Activated CD8-positive, alpha-beta memory T cell treated with anti-CD3 and anti-CD28 coated beads for 1 hour (primary cell): ENCODE data around the gene ANKRD29.
"Not testable (repeated sequence)": the region's sequence is repeated elsewhere in the genome, so short reads cannot be mapped to it uniquely, and the experiment has no call there.

Experiments
- DNase-seq, 2 donors: peaks; one replicate each; pipeline ENCODE4 v3.0.0-alpha.2; 2020; ENCODE audit warnings: low read depth in 1 of 2; ENCODE audit errors: extremely low read depth in 1 of 2

Gene ANKRD29

GRCh38 chr18:23617412-23618014 lies 45.2 kb downstream of the ANKRD29 start:
- DNase-seq = no peak

DNA sequence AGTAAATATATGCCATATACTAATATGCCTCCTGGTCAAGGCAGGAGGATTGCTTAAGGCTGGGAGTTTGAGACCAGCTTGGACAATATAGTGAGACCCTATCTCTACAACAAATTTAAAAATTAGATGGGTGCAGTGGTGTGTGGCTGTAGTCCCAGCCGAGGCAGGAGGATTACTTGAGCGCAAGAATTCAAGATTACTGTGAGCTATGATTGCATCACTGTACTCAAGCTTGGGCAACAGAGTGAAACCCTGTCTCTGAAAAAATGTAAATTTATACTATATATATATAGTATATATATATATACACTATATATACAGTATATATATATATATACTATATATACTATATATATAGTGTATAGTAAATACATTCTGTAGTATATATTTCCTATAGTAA lies 46.5 kb downstream of the ANKRD29 start:
- no peak for DNase-seq

- no peak for DNase-seq
Measured at GRCh38 chr18:23614891-23615290, 47.8 kb downstream of the ANKRD29 start.

- DNase-seq = no peak
Measured at GRCh38 chr18:23614413-23614812, 48.3 kb downstream of the ANKRD29 start.

DNA sequence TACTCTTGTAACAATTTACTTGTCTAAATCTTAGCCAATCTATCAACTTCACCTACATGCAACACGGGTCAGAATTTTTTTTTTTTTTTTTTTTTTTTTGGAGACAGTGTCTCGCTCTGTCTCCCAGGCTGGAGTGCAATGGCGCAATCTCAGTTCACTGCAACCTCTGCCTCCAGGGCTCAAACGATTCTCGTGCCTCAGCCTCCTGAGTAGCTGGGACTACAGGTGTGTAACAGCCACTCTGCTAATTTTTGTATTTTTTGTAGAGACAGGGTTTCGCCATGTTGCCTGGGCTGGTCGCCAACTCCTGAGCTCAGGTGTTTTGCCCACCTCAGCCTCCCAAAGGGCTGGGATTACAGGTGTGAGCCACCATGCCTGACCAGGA lies 49.6 kb downstream of the ANKRD29 start:
- not testable (repeated sequence) for DNase-seq

- no peak for DNase-seq
Measured at GRCh38 chr18:23612434-23613090, 50.1 kb downstream of the ANKRD29 start.

DNA sequence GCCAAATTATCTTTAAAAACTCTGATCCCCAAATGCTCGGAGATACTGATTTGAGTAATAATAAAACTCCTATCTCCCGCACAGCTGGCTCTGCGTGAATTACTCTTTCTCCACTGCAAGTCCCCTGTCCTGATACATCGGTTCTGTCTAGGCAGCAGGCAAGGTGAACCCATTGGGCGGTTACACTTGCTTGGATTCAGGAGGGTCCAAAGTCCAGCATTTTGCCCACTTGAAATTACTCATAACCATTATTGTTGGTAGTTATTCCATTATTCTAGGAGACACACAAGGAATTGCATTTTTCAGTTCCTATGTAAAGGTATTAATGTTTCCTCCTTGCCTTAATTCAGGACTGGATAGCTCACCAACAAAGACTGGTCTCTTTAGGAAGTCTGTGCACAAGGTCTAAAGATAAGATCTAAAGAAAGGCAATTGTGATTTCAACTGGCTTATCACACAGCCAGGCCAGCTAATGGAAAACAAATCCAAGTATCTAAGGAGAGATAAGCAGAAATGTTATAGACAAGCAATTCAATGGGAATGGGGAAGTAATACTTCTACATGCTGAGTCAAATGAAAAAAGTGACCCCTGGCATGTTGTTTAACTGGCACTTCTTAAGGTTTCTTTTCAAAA lies 53.2 kb downstream of the ANKRD29 start:
- DNase-seq = no peak

DNA sequence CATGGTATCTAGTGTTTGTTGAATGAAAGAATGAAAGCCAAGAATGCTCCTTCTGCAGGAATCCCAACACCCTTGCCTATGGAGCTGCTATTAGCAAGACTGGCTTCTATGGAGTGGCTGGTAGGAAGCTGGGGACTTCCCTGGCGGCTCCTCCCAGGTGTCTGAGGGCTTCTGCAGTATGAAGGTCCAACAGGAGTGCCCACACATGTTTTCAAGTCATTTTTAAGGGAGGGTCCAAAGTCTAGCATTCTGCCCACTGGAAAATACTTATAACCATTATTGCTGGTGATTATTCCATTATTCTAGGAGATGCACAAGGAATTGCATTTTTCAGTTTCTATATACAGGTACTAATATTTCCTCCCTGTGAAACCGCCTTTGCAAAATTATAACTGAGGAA lies 54.5 kb downstream of the ANKRD29 start:
- DNase-seq = no peak

GRCh38 chr18:23605941-23606340 lies 56.8 kb downstream of the ANKRD29 start:
- no peak for DNase-seq

- DNase-seq = no peak
Measured at GRCh38 chr18:23599809-23600208, 62.9 kb downstream of the ANKRD29 start.

- no peak for DNase-seq
Measured at GRCh38 chr18:23596183-23596582, 66.5 kb downstream of the ANKRD29 start.

DNA sequence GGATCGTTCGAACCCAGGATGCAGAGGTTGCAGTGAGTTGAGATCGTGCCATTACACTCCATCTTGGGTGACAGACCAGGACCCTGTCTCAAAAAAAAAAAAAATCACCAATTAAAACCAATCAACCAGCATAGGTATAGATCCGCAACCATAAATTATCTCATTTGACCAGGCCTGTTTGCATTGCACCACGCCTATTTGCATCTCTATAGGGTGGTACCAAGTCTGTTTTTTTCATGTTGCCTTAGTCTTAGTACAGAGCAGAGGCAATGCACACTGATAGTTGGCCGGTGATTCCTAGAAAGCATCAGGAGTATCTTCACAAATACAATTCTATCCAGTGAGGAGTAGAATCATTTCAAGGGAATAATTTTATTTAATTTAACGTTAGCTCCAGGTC lies 67.1 kb downstream of the ANKRD29 start:
- DNase-seq = no peak

GRCh38 chr18:23593720-23594119 lies 69.0 kb downstream of the ANKRD29 start:
- no peak for DNase-seq

GRCh38 chr18:23592911-23593310 lies 69.8 kb downstream of the ANKRD29 start:
- no peak for DNase-seq

DNA sequence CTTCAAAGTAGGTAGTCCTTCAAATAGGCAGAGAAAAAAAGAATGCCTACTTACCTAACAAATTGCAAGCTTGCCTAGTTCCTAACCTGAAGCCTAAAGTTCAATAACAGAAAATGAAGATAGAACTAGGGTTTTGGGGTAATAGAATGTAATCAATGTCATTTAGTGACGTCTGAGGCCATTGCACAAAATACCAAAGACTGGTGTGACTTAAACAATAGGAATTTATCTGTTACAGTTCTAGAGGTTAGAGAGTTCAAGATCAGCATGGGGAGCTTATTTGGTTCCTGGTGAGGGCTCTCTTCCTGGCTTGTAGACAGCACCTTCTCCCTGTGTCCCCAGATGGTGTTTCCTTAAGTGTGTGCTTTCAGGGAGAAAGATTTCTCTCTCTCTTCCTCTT lies 71.7 kb downstream of the ANKRD29 start:
- DNase-seq = no peak

- no peak for DNase-seq
Measured at GRCh38 chr18:23588836-23589560, 73.7 kb downstream of the ANKRD29 start.

- DNase-seq = no peak
Measured at GRCh38 chr18:23587220-23587642, 75.5 kb downstream of the ANKRD29 start.

DNA sequence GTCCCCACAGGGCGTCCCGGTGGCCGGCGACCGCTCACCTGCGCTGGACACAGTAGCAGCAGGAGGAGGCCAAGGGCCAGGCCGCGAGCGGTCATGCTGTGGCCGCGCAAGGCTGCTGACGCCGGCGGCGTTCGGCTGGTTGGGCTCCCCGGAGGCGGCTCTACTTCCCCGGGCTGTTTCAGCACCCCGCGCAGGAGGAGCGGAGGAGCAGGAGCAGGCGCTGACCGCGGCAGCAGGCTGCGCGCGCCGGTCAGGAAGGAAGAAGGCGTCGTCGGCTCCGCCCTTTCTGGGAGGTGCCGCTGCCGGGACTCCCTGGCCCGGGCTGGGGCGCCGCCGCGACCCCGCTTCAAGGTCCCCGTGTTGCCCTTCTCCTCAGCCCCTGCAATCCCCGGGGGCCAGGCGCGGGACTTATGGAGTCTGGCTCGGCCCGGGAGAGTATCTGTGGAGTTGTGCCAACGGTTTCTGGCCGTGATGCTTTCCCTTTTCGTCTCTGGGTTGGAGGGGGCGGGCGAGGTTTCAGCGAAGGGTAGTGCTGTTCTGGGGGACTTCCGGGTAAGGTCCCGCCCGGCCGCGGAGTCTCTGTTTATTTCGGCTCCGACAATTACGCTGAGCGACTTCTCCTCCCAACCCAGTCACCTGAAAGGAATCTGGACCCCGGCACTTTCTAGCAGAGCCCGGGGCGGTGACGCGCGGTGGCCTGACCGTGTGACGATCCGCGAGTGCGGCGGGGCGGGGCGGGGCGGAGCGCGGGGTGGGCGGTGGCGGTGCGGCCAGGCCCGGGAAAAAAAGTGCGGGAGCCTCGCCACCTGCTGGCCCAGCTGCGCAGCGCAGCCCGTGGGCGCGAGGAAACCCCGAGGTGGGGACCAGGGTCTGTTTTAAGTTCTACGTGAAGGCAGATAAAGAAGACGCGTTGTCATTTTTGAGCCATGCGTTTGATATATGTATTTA lies 76.2 kb downstream of the ANKRD29 start, which contains the start of gene NPC1:
TSS of gene NPC1 (minus strand) at position 258 of the 948 bp plus-strand sequence. CDS start at position 95, 163 bp downstream.
- DNase-seq = peak; percentile 78 to 87

DNA sequence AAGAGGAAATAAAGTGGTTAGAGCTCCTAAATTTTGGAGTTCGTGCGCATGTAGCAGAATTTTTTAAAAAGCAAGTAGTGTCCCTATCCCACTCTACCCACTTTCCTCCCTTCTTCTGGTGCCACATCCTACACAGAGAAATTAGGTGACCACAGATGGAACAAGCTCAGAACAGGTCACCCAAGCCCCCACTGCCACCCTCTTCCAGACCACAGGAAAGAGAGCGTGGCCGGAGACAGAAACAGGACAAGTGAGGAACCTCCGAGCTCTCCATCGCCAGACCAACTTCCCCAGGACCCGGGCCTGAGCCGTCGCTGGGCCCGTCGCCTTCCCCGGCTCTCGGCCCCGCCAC lies 76.8 kb downstream of the ANKRD29 start:
- no peak for DNase-seq

GRCh38 chr18:23585007-23585871 lies 77.5 kb downstream of the ANKRD29 start:
- DNase-seq = peak in 1 of 2 donors; percentile 11
